Transverse colon (tissue), 4 donors: ENCODE data around the gene PSMF1. TPM values are rescaled to one million over a fixed set of nuclear protein-coding genes. Genes with fewer than 3 reads are reported as not detected.

ENCODE experiments used
- DNase-seq: peaks from one replicate; pipeline ENCODE4 v3.0.0-alpha.2; 2019
- H3K27ac ChIP-seq, 4 donors: fragments of 200-600 bp; sonication (generic); 2 replicates each; pipeline ENCODE4 v1.5.1; 2016 to 2018; ENCODE audit warnings: inconsistent platforms in 4 of 4
- H3K27me3 ChIP-seq: fragments of 200-600 bp; sonication (generic); 2 replicates; pipeline ENCODE4 v1.5.1; 2017; ENCODE audit warnings: inconsistent platforms
- H3K36me3 ChIP-seq, 4 donors: fragments of 200-600 bp; sonication (generic); 2 replicates each; pipeline ENCODE4 v1.5.1; 2017 to 2019; ENCODE audit warnings: inconsistent platforms in 4 of 4
- H3K4me1 ChIP-seq, 4 donors: fragments of 200-600 bp; sonication (generic); 2 replicates each; pipeline ENCODE4 v1.5.1; 2017 to 2020; ENCODE audit warnings: inconsistent platforms in 4 of 4
- H3K4me3 ChIP-seq, 4 donors: fragments of 200-600 bp; sonication (generic); 1 replicate in 1 of 4; 2 replicates in 3 of 4; pipeline versions ENCODE4 v1.5.1 to v1.6.1; 2017 to 2019; ENCODE audit warnings: inconsistent platforms in 4 of 4
- H3K9me3 ChIP-seq, 2 donors: fragments of 200-600 bp; sonication (generic); 2 replicates each; pipeline ENCODE4 v1.5.1; 2017 to 2019; ENCODE audit warnings: inconsistent platforms in 2 of 2
- CTCF ChIP-seq, 5 experiments: fragments of 200-600 bp in 3 of 5; fragments of 450-650 bp in 2 of 5; sonication (generic) in 3 of 5; IDR thresholded peaks; 1 replicate in 2 of 5; 2 replicates in 3 of 5; pipeline ENCODE4 v1.5.1; 2016 to 2017; ENCODE audit warnings: antibody characterized with exemption in 5 of 5, inconsistent platforms in 3 of 5, mild to moderate bottlenecking in 2 of 5, moderate library complexity in 1 of 5
- EP300 ChIP-seq: sonication (generic); formaldehyde crosslinking; IDR thresholded peaks from one replicate; pipeline ENCODE4 v1.6.1; 2017; ENCODE audit warnings: antibody characterized with exemption, low read depth
- POLR2A ChIP-seq: fragments of 450-650 bp; IDR thresholded peaks from one replicate; pipeline ENCODE4 v1.6.1; 2016; ENCODE audit warnings: antibody characterized with exemption, mild to moderate bottlenecking, moderate library complexity
- POLR2AphosphoS5 ChIP-seq, 3 donors: sonication (generic); formaldehyde crosslinking; IDR thresholded peaks; one replicate each; pipeline ENCODE4 v1.6.1; 2016; ENCODE audit warnings: antibody characterized with exemption in 3 of 3
- WGBS, 2 donors: methylation state at CpG; one replicate each; pipeline ENCODE4 v1.1.5; 2018; ENCODE audit warnings: low coverage in 1 of 2; 5-methylcytosine and 5-hydroxymethylcytosine counted together
- in situ Hi-C, 4 donors: fragments of 200-750 bp; cut with MboI; loops; one replicate each; pipeline versions ENCODE4 v1.15.0 to v1.15.1; 2017; ENCODE audit warnings: low sequenced_read_pairs in 3 of 4, low pct_ligation_motif_present in 1 of 4, low pct_unique_long_range_greater_than_20kb in 1 of 4
- intact Hi-C: fragments of 100-400 bp; cut with DNase I; formaldehyde crosslinking; loops from one replicate; pipeline ENCODE4 v1.15.1; 2023; ENCODE audit warnings: low total_unique reads
- total RNA-seq, 4 donors: library from RNA; depleted of rRNA; stranded (reverse); fragments of >200 nt; gene quantifications; one replicate each; pipeline ENCODE4 v1.1.0, GENCODE V29; 2016

Gene PSMF1
- total RNA-seq, 4 donors from 2014 or later, result 55.1 to 173 (median 120) TPM

GRCh38 chr20:1198751-1199150 is 80.3 kb downstream of the PSMF1 start:
- H3K4me1 ChIP-seq, result peaks cover 0 to 3% (median 1%) of the 10 kb centered on the region in 4 donors
- intact Hi-C loops, result no loop called here
- no peaks in the 10 kb centered on the region for H3K9me3 ChIP-seq
- WGBS, 2 donors, result 80 to 94% methylated on average over 1 to 5 of the region's 5 CpGs
- TF ChIP-seq POLR2AphosphoS5 (IDR thresholded peaks at IDR 0.05), result no peak
- TF ChIP-seq CTCF (IDR thresholded peaks at IDR 0.05), result no peak
- TF ChIP-seq EP300, result no peak
- TF ChIP-seq POLR2A, result no peak
- in situ Hi-C loops, result no loop called here
- H3K36me3 ChIP-seq, result no peaks in the 10 kb centered on the region
- H3K4me3 ChIP-seq, result no peak overlapping the region
- no peaks in the 10 kb centered on the region for H3K27me3 ChIP-seq
- no peak for DNase-seq
- no peak overlapping the region for H3K27ac ChIP-seq

DNA sequence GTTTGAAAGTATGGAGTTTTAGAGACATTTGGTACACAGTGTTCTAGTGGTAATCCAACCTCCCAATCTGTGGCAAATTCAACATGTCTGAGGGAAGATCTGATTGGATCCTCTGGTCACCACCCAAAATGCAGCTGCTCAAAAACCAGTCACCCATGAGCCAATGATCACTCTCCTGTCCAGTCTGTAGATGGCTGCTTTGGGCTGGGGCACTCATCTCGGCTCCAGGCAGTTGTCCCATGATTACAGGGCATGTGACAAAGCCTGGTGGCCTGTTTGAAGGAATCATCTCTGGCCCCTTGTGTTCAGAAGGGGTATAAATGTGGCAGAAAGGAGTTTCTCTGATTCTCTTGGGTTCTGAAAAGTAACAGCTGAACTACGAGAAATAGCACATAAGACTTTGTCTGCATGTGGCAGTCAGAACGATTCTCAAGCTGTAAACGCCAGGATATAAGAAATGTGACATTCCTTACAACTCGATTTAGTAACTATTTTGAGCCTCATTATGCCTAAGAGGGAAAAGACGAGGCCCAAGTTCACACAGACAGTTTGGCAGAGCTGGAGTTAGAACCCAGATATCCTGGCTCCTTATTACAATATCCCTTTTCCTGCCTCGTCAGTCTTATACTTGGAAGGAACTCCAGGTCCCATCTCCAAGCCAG is 80.9 kb downstream of the PSMF1 start:
- DNase-seq, result no peak
- TF ChIP-seq POLR2A (no peak), EP300 (no peak), CTCF (IDR thresholded peaks at IDR 0.05) (no peak), POLR2AphosphoS5 (IDR thresholded peaks at IDR 0.05) (no peak)
- no peaks in the 10 kb centered on the region for H3K27me3 ChIP-seq
- peaks cover 0 to 9% (median 2%) of the 10 kb centered on the region in 4 donors for H3K4me1 ChIP-seq
- no peak overlapping the region for H3K4me3 ChIP-seq
- 74% methylated on average over 5 to 7 of the region's 7 CpGs for WGBS, 2 donors
- no peaks in the 10 kb centered on the region for H3K36me3 ChIP-seq
- no peaks in the 10 kb centered on the region for H3K9me3 ChIP-seq
- in situ Hi-C loops, result no loop called here
- no peak overlapping the region for H3K27ac ChIP-seq
- intact Hi-C loops, result no loop called here

DNA sequence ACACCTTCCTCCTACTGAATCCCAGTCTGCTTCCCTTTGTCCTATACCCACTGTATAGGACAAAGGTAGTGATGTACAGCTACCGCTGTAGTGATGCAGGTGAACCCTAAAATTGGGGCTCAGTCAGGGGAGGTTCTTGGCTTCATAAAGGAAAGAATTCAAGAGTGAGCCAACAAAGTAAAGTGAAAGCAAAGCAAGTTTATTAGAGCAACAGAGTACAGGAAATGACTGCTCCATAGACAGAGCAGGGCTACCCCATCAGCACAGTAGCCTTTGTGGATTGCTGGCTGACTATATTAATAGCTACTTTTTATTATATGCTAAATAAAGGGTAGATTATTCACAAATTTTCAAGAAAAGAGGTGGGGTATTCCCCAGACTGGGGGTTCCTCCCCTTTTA is 81.6 kb downstream of the PSMF1 start:
- H3K36me3 ChIP-seq, result no peaks in the 10 kb centered on the region
- no peaks in the 10 kb centered on the region for H3K9me3 ChIP-seq
- in situ Hi-C loops, result loop anchor here in 2 of 4 donors (25.0 kb wide), 1 partner anchor 388 kb away; no protein-coding TSS in a partner anchor
- TF ChIP-seq POLR2A (no peak), CTCF (IDR thresholded peaks at IDR 0.05) (no peak), POLR2AphosphoS5 (IDR thresholded peaks at IDR 0.05) (no peak), EP300 (no peak)
- intact Hi-C loops, result no loop called here
- DNase-seq, result no peak
- no peaks in the 10 kb centered on the region for H3K27me3 ChIP-seq
- H3K4me3 ChIP-seq, result no peak overlapping the region
- H3K27ac ChIP-seq, result no peak overlapping the region
- 40 to 89% methylated on average over 1 of the region's 1 CpG for WGBS, 2 donors
- H3K4me1 ChIP-seq, result peaks cover 0 to 11% (median 2%) of the 10 kb centered on the region in 4 donors

GRCh38 chr20:1202762-1203504 is 84.5 kb downstream of the PSMF1 start, which contains the start of gene C20orf202:
Gene C20orf202, plus strand, starts transcription at chr20:1203454. Its CDS starts 132 bp downstream, at chr20:1203586.
- H3K9me3 ChIP-seq, result no peaks in the 10 kb centered on the region
- intact Hi-C loops (no loop called here), in situ Hi-C loops (loop anchor here in 2 of 4 donors (25.0 kb wide), 1 partner anchor 391 kb away; no protein-coding TSS in a partner anchor)
- H3K36me3 ChIP-seq, result no peaks in the 10 kb centered on the region
- no peak within 1 kb of the TSS for H3K4me3 ChIP-seq
- no peak for TF ChIP-seq CTCF (IDR thresholded peaks at IDR 0.05)
- no peak for TF ChIP-seq POLR2A
- no peak for TF ChIP-seq POLR2AphosphoS5 (IDR thresholded peaks at IDR 0.05)
- TF ChIP-seq EP300, result no peak
- no peak for DNase-seq
- peak within 1 kb of the TSS in 2 of 4 donors; percentile 8 to 24 for H3K27ac ChIP-seq
- WGBS, 2 donors, result 57 to 64% methylated on average over 3 to 5 of the region's 5 CpGs
- H3K27me3 ChIP-seq, result no peaks in the 10 kb centered on the region
- peaks cover 0 to 11% (median 2%) of the 10 kb centered on the region in 4 donors for H3K4me1 ChIP-seq
